ENCODE data around the gene GLDN. TPM values are rescaled to one million over a fixed set of nuclear protein-coding genes. Genes with fewer than 3 reads are reported as not detected.
"Not testable (repeated sequence)": the region's sequence is repeated elsewhere in the genome, so short reads cannot be mapped to it uniquely, and the experiment has no call there.

GLDN gene
- total RNA-seq, 1 donor from 2014 or later: not detected

DNA sequence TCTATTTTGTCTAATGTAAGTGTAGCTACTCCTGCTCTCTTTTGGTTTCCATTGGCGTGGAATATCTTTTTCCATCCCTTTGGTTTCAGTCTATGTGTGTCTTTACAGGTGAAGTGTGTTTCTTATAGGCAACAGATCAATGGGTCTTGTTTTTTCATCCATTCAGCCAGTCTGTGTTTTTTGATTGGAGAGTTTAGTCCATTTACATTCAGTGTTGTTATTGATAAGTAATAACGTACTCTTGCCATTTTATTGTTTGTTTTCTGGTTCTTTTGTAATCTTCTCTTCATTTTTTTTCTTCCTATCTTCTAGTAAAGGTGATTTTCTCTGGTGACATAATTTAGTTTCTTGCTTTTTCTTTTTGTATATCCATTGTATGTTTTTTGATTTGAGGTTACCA, 97.1 kb downstream of the GLDN start:
- no peaks in the 10 kb centered on the region for H3K4me1 Mint-ChIP-seq
- no peak overlapping the region for H3K4me3 Mint-ChIP-seq
- H3K27ac Mint-ChIP-seq: no peak overlapping the region
- H3K36me3 Mint-ChIP-seq (ENCODE audit: low read depth): no peaks in the 10 kb centered on the region
- peaks cover 15% of the 10 kb centered on the region for H3K27me3 Mint-ChIP-seq
- DNase-seq: no peak
- intact Hi-C loops (cut with micrococcal nuclease): no loop called here
- H3K9me3 Mint-ChIP-seq: peaks cover 4% of the 10 kb centered on the region

DNA sequence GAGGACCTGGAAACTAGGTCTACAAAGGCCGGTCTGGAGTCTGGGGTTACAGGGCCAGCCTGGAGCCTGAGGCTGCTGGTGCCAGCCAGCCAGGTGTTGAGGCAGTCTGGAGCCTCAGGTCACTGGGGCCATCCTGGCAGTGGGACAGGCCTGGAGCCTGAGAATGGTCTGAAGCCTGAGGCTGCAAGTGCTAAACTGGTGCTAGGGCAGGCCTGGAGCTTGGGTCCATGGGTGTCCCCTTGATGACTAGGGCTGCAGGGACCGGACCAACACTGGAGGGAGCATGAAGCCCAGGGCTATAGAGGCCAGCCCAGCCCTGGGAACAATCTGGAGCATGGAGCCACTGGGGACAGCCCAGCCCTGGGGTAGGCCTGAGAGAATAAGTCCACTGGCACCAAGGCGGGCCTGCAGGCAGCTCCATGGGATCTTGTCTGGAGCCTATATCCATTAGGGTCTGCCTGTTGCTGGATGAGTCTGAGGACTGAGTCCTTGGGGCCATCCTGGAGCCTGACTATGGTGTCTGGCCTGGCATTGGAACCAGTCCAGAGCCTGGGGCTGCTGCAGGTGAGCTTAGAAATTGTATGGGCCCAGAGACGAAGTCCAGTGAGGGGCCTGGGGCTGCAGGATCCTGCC, 101.9 kb downstream of the GLDN start:
- no peak for DNase-seq
- Mint-ChIP-seq H3K27ac (no peak overlapping the region), H3K4me1 (no peaks in the 10 kb centered on the region), H3K9me3 (peaks cover 3% of the 10 kb centered on the region), H3K36me3 (ENCODE audit: low read depth) (no peaks in the 10 kb centered on the region), H3K27me3 (peaks cover 2% of the 10 kb centered on the region), H3K4me3 (no peak overlapping the region)
- intact Hi-C loops (cut with micrococcal nuclease): no loop called here

DNA sequence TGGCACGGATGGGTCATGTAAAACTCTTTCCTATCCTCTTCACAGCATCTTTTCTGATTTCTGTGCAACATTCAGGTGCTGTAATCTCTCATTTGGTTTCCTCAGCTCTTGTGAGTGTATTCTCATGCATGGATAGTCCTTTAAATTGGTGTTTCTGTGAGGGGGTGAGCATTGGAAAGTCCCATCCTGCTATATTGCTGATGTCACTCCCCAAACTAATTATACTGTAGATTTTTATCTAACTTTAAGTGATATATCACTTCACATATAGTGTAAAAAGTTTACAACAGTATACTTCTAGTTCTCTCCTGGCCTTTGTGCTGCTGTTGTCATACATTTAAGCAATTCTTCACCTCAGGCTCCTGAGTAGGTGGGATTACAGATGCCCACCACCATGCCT, 102.7 kb downstream of the GLDN start:
- no peak overlapping the region for H3K4me3 Mint-ChIP-seq
- DNase-seq: no peak
- no peaks in the 10 kb centered on the region for H3K4me1 Mint-ChIP-seq
- H3K9me3 Mint-ChIP-seq: peaks cover 3% of the 10 kb centered on the region
- intact Hi-C loops (cut with micrococcal nuclease): no loop called here
- H3K27ac Mint-ChIP-seq: no peak overlapping the region
- H3K36me3 Mint-ChIP-seq (ENCODE audit: low read depth): no peaks in the 10 kb centered on the region
- peaks cover 2% of the 10 kb centered on the region for H3K27me3 Mint-ChIP-seq

DNA sequence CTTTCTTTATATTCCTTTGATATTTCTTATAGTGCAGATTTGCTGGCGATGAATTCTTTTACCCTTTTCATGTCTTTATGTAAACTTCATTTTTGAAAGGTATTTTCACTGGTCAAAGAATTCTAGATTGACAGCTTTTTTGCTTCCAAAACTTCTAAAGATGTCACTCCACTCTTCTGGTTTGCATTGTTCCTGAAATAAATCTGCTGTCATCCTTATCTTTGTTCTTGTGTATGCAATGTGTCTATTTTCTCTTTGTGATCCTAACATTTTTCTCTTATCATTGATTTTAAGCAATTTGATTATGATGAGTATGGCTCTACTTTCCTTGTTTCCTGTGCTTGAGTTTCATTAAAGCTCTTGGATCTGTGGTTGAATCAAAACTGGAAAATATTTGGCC, 103.4 kb downstream of the GLDN start:
- Mint-ChIP-seq H3K9me3 (peaks cover 3% of the 10 kb centered on the region), H3K4me1 (no peaks in the 10 kb centered on the region), H3K27me3 (no peaks in the 10 kb centered on the region), H3K27ac (no peak overlapping the region), H3K36me3 (ENCODE audit: low read depth) (no peaks in the 10 kb centered on the region), H3K4me3 (no peak overlapping the region)
- intact Hi-C loops (cut with micrococcal nuclease): no loop called here
- no peak for DNase-seq

DNA sequence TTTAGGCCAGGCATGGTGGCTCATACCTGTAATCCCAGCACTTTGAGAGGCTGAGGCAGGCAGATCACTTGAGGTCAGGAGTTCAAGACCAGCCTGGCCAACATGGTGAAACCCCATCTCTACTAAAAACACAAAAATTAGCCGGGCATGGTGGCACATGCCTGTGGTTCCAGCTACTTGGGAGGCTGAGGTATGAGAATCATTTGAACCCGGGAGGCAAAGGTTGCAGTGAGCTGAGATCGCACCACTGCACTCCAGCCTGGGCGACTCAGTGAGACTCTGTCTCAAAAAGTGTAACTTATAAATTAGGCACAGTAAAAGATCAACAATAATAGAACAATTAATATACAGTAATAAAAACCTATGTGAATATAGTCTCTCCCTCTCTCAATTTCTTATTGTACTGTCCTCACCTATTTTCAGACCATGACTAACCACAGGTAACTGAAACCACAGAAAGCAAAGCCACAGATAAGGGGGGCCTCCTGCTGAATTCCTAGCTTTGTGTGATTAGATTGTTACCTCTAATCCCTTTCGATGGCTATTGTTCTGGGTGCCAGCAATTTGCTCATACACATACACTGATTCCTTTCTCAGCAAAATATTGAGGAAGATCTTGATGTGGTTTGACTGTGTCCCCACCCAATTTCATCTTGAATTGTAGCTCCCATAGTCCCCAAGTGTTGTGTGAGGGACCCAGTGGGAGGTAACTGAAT, 104.7 kb downstream of the GLDN start:
- H3K4me1 Mint-ChIP-seq; H3K27ac Mint-ChIP-seq; intact Hi-C loops (cut with micrococcal nuclease); H3K9me3 Mint-ChIP-seq; H3K4me3 Mint-ChIP-seq; DNase-seq; H3K27me3 Mint-ChIP-seq; H3K36me3 Mint-ChIP-seq (ENCODE audit: low read depth): not testable (repeated sequence)

DNA sequence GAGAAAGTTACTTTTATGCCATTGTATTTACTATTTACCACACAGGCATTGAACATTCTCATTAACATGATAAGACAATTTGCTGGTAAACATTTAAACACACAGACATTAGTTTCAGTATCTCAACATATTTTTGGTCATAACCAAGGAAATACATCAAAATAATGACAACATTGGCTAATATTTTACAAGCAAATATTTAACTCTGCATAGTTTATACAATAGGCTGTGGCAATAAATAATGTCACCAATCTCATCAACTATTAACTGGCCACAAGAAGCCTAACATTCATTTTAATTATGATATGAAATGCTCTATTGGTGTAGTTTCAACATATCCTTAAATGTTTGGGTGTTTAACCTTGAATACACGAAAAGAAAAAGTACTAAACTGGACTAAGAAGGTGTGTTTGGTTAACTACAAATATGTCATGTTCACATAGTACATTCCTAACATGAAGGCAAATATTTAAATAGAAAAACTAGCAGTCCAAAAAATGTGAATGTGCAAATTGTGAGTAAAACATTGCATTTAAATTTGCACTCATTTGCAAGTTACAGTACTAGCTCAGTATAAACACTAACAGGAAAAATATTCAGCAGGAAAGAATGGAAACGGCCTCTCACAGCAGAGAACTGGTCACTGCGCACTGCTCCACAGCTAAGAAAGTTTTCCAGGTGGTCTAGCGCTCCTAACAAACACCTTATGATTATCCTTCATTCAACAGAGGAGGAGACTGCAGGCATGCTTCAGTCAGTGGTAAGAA, 106.6 kb downstream of the GLDN start:
- no peak for DNase-seq
- Mint-ChIP-seq H3K27me3 (no peaks in the 10 kb centered on the region), H3K4me3 (no peak overlapping the region), H3K36me3 (ENCODE audit: low read depth) (no peaks in the 10 kb centered on the region), H3K4me1 (no peaks in the 10 kb centered on the region), H3K9me3 (peaks cover 3% of the 10 kb centered on the region), H3K27ac (no peak overlapping the region)
- intact Hi-C loops (cut with micrococcal nuclease): no loop called here

DNA sequence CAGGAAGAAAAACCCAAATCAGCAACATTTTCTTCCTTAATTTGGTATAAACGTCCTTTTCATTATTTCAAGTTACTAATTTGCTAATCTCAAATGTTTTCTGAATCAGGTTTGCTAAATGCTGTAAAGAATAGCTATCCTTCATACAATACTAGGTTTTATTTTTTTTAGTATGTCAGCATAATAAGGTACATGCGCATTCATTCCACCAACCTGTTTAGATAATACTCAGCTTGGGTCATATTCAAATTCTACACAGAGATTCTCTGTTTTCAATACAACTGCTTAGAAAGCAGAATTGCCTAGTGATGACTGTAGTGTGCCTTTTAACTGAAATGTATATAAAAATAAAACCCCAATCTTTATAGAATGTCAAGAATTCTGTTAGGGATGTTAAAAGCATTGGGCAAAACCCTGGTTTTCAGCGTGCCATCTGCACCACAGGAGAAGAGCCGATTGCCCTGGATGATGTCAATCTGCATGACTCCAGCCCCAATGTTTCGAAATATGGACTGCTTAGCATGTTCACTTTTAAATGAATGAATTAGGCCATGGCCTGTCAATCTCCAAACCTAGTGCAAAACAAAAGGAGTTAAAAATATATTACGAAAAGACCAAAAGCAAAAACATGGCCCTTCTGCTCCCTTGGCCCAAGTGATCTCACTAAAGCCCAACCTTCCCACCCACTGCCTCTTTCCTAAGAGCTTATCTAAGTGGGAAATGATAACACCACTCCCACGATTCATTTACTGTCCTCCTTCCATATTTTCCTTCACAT, 107.4 kb downstream of the GLDN start:
- H3K4me3 Mint-ChIP-seq: no peak overlapping the region

DNA sequence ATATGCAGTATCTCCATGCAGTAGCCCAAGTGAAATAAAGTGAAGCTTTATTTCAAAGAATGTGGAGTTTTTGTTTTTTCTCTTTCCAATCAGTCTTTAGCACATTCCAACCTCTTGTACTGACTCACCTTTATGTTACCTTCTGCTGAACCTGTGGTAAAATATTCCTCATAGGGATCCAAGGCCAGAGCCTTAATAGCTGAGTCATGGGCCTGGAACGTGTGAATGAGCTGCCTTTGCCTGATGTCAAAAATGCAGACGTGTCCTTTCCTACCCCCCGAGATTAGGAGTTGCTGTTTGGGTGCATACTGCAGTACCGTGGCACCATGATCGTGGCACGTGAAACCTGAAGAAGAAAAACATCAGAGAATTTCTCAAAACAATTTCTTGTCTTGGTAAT, 108.5 kb downstream of the GLDN start:
- intact Hi-C loops (cut with micrococcal nuclease): no loop called here
- no peaks in the 10 kb centered on the region for H3K36me3 Mint-ChIP-seq (ENCODE audit: low read depth)
- H3K4me1 Mint-ChIP-seq: no peaks in the 10 kb centered on the region
- no peaks in the 10 kb centered on the region for H3K27me3 Mint-ChIP-seq
- DNase-seq: no peak
- H3K27ac Mint-ChIP-seq: no peak overlapping the region
- no peak overlapping the region for H3K4me3 Mint-ChIP-seq
- no peaks in the 10 kb centered on the region for H3K9me3 Mint-ChIP-seq

More for the DNA sequence above, 107.4 kb downstream of the GLDN start:
- H3K4me1 Mint-ChIP-seq: no peaks in the 10 kb centered on the region
- no peaks in the 10 kb centered on the region for H3K27me3 Mint-ChIP-seq
- intact Hi-C loops (cut with micrococcal nuclease): no loop called here
- H3K36me3 Mint-ChIP-seq (ENCODE audit: low read depth): no peaks in the 10 kb centered on the region
- peaks cover 3% of the 10 kb centered on the region for H3K9me3 Mint-ChIP-seq
- no peak overlapping the region for H3K27ac Mint-ChIP-seq
- DNase-seq: no peak

Other genes starting within 250 kb of the GLDN start
- 0.52 and 0.77 TPM in 2 replicates for gene TNFAIP8L3, start 246.7 kb upstream of the GLDN start, total RNA-seq
- gene CYP19A1, start 3.1 kb upstream of the GLDN start, total RNA-seq: 0.09 and 0.35 TPM in 2 replicates

Measured in activated CD4-positive, alpha-beta T cell treated with anti-CD3 and anti-CD28 coated beads, Interleukin-2, amount 10 ng/mL, durations not matched to agents 24 days and 14 days (primary cell).